Liver (tissue), 9 donors: ENCODE measurements around the gene TM9SF2. TPM values are rescaled to one million over a fixed set of nuclear protein-coding genes. Genes with fewer than 3 reads are reported as not detected.

Experiments
- DNase-seq: peaks from one replicate; pipeline ENCODE4 v3.0.0-alpha.2; 2017; ENCODE audit warnings: low spot score
- H3K27ac ChIP-seq, 2 donors: one replicate each; pipeline ENCODE4 v1.7.0; 2013; ENCODE audit warnings: inconsistent platforms in 2 of 2, low read length in 2 of 2, control low read depth in 1 of 2, low read depth in 1 of 2, mild to moderate bottlenecking in 1 of 2
- H3K27me3 ChIP-seq, 4 donors: one replicate each; pipeline versions ENCODE4 v1.6.1 to v1.7.0; 2013; ENCODE audit warnings: low read length in 3 of 4, inconsistent platforms in 1 of 4, mild to moderate bottlenecking in 1 of 4, moderate library complexity in 1 of 4; ENCODE audit not compliant: control insufficient read depth in 4 of 4, insufficient read depth in 4 of 4
- H3K36me3 ChIP-seq, 4 donors: one replicate each; pipeline versions ENCODE4 v1.6.1 to v1.7.0; 2013; ENCODE audit warnings: low read length in 3 of 4, mild to moderate bottlenecking in 3 of 4, low read depth in 1 of 4, moderate library complexity in 1 of 4; ENCODE audit not compliant: control insufficient read depth in 4 of 4, insufficient read depth in 3 of 4
- H3K4me1 ChIP-seq, 4 donors: one replicate each; pipeline versions ENCODE4 v1.6.1 to v1.7.0; 2013; ENCODE audit warnings: low read length in 3 of 4, mild to moderate bottlenecking in 3 of 4, moderate library complexity in 1 of 4; ENCODE audit not compliant: control insufficient read depth in 4 of 4, insufficient read depth in 4 of 4
- H3K4me3 ChIP-seq, 3 donors: one replicate each; pipeline versions ENCODE4 v1.6.1 to v1.7.0; 2013; ENCODE audit warnings: low read length in 3 of 3, control low read depth in 1 of 3, low read depth in 1 of 3, mild to moderate bottlenecking in 1 of 3
- H3K9ac ChIP-seq, 2 donors: one replicate each; pipeline ENCODE4 v1.7.0; 2013; ENCODE audit warnings: low read length in 2 of 2, mild to moderate bottlenecking in 2 of 2, moderate library complexity in 2 of 2, control low read depth in 1 of 2, low read depth in 1 of 2
- H3K9me3 ChIP-seq, 4 donors: one replicate each; pipeline versions ENCODE4 v1.6.1 to v1.7.0; 2013; ENCODE audit warnings: low read length in 3 of 4; ENCODE audit not compliant: control insufficient read depth in 4 of 4
- ATF3 ChIP-seq: IDR thresholded peaks from 2 replicates; pipeline ENCODE4 v1.6.1; 2016; ENCODE audit warnings: antibody characterized with exemption
- CTCF ChIP-seq: fragments of 150-350 bp; IDR thresholded peaks from 2 replicates; pipeline ENCODE4 v1.5.1; 2017; ENCODE audit warnings: improper control_type of control experiment, low read depth, low read length; ENCODE audit not compliant: missing input control
- FOXA1 ChIP-seq: IDR thresholded peaks from 2 replicates; pipeline ENCODE4 v1.6.1; 2016; ENCODE audit warnings: antibody characterized with exemption
- FOXA2 ChIP-seq: IDR thresholded peaks from 2 replicates; pipeline ENCODE4 v1.6.1; 2016; ENCODE audit warnings: antibody characterized with exemption
- GABPA ChIP-seq, 2 donors: IDR thresholded peaks in 1 of 2; conservative IDR thresholded peaks in 1 of 2; 2 replicates each; pipeline ENCODE4 v1.6.1; 2016; ENCODE audit warnings: antibody characterized with exemption in 2 of 2, mild to moderate bottlenecking in 1 of 2, moderate library complexity in 1 of 2
- HNF4G ChIP-seq: IDR thresholded peaks from 2 replicates; pipeline ENCODE4 v1.6.1; 2016; ENCODE audit warnings: antibody characterized with exemption
- JUND ChIP-seq, 2 donors: IDR thresholded peaks; 2 replicates each; pipeline ENCODE4 v1.6.1; 2016; ENCODE audit warnings: antibody characterized with exemption in 2 of 2
- MAX ChIP-seq: IDR thresholded peaks from 2 replicates; pipeline ENCODE4 v1.6.1; 2016; ENCODE audit warnings: antibody characterized with exemption
- RAD21 ChIP-seq, 2 donors: IDR thresholded peaks; 2 replicates each; pipeline ENCODE4 v1.6.1; 2016; ENCODE audit warnings: antibody characterized with exemption in 2 of 2, mild to moderate bottlenecking in 2 of 2
- RXRA ChIP-seq, 2 donors: IDR thresholded peaks; 2 replicates each; pipeline ENCODE4 v1.6.1; 2017 to 2018; ENCODE audit warnings: antibody characterized with exemption in 2 of 2, mild to moderate bottlenecking in 1 of 2
- SP1 ChIP-seq: IDR thresholded peaks from 2 replicates; pipeline ENCODE4 v1.6.1; 2018; ENCODE audit warnings: antibody characterized with exemption, mild to moderate bottlenecking
- TAF1 ChIP-seq: conservative IDR thresholded peaks from 2 replicates; pipeline ENCODE4 v1.6.1; 2016; ENCODE audit warnings: antibody characterized with exemption, mild to moderate bottlenecking
- WGBS: extraction: QIAGEN DNeasy Blood & Tissue Kit; methylation state at CpG from one replicate; pipeline ENCODE4 v1.1.7; 2013; 5-methylcytosine and 5-hydroxymethylcytosine counted together
- polyA plus RNA-seq, 2 donors: library from polyadenylated mRNA; stranded (reverse) in 1 of 2; unstranded in 1 of 2; fragments of 200-250 nt in 1 of 2; fragments of >200 nt in 1 of 2; fragmentation: Nextera tagmentation in 1 of 2; extraction: Ambion mirVana in 1 of 2; gene quantifications; one replicate each; pipeline versions ENCODE4 v1.2.1 to v1.2.3, GENCODE V29; 2013 to 2015
- total RNA-seq, 2 donors: library from RNA; depleted of rRNA; stranded (reverse); fragments of >200 nt; gene quantifications; one replicate each; pipeline ENCODE4 v1.2.3, GENCODE V29; 2014
- TF ChIP-seq, protein P1 (sequence below): IDR thresholded peaks from 2 replicates; pipeline ENCODE4 v1.6.1; 2016; ENCODE audit warnings: antibody characterized with exemption, mild to moderate bottlenecking
- TF ChIP-seq, protein P2 (sequence below): IDR thresholded peaks from 2 replicates; pipeline ENCODE4 v1.6.1; 2016; ENCODE audit warnings: antibody characterized with exemption
- donor health status: healthy.
- donor health status: healthy.
- donor health status: healthy.
- donor health status: healthy.
- donor health status: healthy.

Gene TM9SF2
- total and polyA plus RNA-seq, 4 donors, result 70.2 to 112 (median 99.0) TPM

DNA sequence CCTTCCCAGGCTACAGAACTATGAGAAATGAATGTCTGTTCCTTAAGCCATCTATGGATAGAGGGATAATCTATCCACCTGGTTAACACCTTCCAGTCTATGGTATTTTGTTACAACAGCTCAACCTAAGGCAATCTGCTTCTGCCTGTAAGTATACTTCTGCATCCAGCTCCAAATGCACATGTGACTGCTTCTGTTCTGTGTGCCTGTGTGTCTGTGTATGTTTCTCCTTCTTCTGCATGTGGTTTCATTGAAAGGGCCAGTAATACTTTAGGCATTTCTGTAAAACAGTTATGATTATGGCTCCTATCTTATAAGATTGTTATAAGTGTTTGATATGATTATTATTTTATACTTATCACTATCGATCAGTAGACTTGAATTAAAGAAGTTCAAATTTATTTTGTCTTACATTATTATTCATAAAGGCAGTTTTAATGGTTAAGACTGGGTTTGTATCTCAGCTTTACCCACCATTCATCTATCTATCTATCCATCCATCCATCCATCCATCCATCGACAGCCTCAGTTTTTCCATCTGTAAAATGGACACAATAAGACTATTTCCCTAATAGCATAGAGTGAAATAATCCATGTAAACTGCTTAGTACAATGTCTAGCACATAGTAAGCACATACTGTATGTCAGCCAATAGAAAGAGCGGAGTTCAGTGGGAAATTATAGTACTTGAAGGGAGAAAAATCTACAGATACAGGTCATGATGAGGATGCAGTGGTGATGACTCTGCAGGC, 37.5 kb upstream of the TM9SF2 start:
- Histone ChIP-seq H3K27me3 (no peaks in the 10 kb centered on the region), H3K4me3 (no peak overlapping the region), H3K9me3 (no peaks in the 10 kb centered on the region), H3K36me3 (no peaks in the 10 kb centered on the region), H3K9ac (no peak overlapping the region), H3K4me1 (peaks cover 0 to 4% (median 0%) of the 10 kb centered on the region in 4 donors), H3K27ac (peak overlapping the region in 1 of 2 donors; percentile 45)
- DNase-seq, result no peak
- TF ChIP-seq ATF3, result no peak
- TF ChIP-seq JUND (IDR thresholded peaks at IDR 0.05), result no peak
- TF ChIP-seq, protein P1, sequence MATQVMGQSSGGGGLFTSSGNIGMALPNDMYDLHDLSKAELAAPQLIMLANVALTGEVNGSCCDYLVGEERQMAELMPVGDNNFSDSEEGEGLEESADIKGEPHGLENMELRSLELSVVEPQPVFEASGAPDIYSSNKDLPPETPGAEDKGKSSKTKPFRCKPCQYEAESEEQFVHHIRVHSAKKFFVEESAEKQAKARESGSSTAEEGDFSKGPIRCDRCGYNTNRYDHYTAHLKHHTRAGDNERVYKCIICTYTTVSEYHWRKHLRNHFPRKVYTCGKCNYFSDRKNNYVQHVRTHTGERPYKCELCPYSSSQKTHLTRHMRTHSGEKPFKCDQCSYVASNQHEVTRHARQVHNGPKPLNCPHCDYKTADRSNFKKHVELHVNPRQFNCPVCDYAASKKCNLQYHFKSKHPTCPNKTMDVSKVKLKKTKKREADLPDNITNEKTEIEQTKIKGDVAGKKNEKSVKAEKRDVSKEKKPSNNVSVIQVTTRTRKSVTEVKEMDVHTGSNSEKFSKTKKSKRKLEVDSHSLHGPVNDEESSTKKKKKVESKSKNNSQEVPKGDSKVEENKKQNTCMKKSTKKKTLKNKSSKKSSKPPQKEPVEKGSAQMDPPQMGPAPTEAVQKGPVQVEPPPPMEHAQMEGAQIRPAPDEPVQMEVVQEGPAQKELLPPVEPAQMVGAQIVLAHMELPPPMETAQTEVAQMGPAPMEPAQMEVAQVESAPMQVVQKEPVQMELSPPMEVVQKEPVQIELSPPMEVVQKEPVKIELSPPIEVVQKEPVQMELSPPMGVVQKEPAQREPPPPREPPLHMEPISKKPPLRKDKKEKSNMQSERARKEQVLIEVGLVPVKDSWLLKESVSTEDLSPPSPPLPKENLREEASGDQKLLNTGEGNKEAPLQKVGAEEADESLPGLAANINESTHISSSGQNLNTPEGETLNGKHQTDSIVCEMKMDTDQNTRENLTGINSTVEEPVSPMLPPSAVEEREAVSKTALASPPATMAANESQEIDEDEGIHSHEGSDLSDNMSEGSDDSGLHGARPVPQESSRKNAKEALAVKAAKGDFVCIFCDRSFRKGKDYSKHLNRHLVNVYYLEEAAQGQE, result no peak
- no peak for TF ChIP-seq RAD21 (IDR thresholded peaks at IDR 0.05)
- TF ChIP-seq TAF1, result no peak
- TF ChIP-seq RXRA (IDR thresholded peaks at IDR 0.05), result no peak
- TF ChIP-seq FOXA2, result no peak
- TF ChIP-seq, protein P2, sequence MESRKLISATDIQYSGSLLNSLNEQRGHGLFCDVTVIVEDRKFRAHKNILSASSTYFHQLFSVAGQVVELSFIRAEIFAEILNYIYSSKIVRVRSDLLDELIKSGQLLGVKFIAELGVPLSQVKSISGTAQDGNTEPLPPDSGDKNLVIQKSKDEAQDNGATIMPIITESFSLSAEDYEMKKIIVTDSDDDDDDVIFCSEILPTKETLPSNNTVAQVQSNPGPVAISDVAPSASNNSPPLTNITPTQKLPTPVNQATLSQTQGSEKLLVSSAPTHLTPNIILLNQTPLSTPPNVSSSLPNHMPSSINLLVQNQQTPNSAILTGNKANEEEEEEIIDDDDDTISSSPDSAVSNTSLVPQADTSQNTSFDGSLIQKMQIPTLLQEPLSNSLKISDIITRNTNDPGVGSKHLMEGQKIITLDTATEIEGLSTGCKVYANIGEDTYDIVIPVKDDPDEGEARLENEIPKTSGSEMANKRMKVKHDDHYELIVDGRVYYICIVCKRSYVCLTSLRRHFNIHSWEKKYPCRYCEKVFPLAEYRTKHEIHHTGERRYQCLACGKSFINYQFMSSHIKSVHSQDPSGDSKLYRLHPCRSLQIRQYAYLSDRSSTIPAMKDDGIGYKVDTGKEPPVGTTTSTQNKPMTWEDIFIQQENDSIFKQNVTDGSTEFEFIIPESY, result no peak
- TF ChIP-seq MAX, result no peak
- no peak for TF ChIP-seq HNF4G
- WGBS, result 95% methylated on average over 3 of the region's 3 CpGs

DNA sequence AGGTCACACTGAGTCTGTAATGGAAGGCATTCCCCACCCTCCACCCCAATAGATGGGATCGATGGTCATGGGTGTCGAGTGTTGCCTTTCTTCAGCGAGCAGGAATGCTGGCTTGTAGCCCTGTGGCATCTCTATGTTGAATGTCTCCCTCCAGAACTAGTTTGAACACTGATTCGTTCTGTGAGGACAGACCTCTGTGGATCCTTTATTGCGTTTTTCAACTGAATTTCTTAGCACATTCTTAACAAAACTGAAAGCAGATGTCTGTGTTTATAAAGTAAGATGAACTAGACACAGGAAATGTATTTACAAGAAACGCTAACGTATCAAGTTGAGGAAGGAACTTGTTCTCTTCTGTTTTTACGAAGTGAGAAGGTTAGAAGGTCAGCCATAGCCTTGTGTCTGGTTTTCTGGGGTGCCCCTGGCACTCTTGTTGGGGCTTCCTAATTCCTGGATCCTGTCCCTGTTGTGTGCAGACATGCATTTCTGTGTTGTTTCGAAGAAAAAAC, 36.8 kb upstream of the TM9SF2 start:
- TF ChIP-seq SP1, result no peak
- TF ChIP-seq RAD21 (IDR thresholded peaks at IDR 0.05), result no peak
- TF ChIP-seq FOXA1, result no peak
- no peak for TF ChIP-seq MAX
- TF ChIP-seq GABPA (IDR thresholded peaks at IDR 0.05 in 1 of 2, conservative IDR thresholded peaks at IDR 0.05 in 1 of 2), result no peak
- TF ChIP-seq, protein P2, result no peak
- no peak for TF ChIP-seq CTCF
- 70% methylated on average over 9 of the region's 9 CpGs for WGBS

More for the DNA sequence above, 36.8 kb upstream of the TM9SF2 start:
- H3K27me3 ChIP-seq, result no peaks in the 10 kb centered on the region
- peaks cover 0 to 4% (median 0%) of the 10 kb centered on the region in 4 donors for H3K4me1 ChIP-seq
- no peaks in the 10 kb centered on the region for H3K9me3 ChIP-seq
- H3K4me3 ChIP-seq, result no peak overlapping the region
- no peak for DNase-seq
- peak overlapping the region in 1 of 2 donors; percentile 45 for H3K27ac ChIP-seq
- no peak overlapping the region for H3K9ac ChIP-seq
- no peaks in the 10 kb centered on the region for H3K36me3 ChIP-seq
